Neural cell (in vitro differentiated cells): Measurements from ENCODE around the gene PTPRK. TPM values are rescaled to one million over a fixed set of nuclear protein-coding genes. Genes with fewer than 3 reads are reported as not detected.
A peak's percentile ranks its signal among the peaks of the same experiment; 100 is the strongest.

Source experiments
- H2AFZ ChIP-seq: fragments of 200-600, 300-800 bp; sonication (generic), shearing (Covaris generic); 2 replicates; pipeline ENCODE4 v1.6.0; 2014; ENCODE audit warnings: low read depth, mild to moderate bottlenecking, antibody characterized with exemption, low read length, moderate library complexity
- H3F3A ChIP-seq: fragments of 200-600 bp; shearing (Covaris generic); 2 replicates; pipeline ENCODE4 v1.6.1; 2016; ENCODE audit warnings: mild to moderate bottlenecking, moderate library complexity, mixed read lengths, antibody characterized with exemption, low read length; ENCODE audit not compliant: insufficient read depth, poor library complexity, severe bottlenecking
- H3K27ac ChIP-seq: fragments of 200-600, 300-800 bp; sonication (generic), shearing (Covaris generic); 2 replicates; pipeline ENCODE4 v1.5.1; 2014; ENCODE audit warnings: mild to moderate bottlenecking, low read length, moderate library complexity
- H3K27me3 ChIP-seq: fragments of 300-800, 200-600 bp; sonication (generic), shearing (Covaris generic); 2 replicates; pipeline ENCODE4 v1.6.0; 2014; ENCODE audit warnings: mild to moderate bottlenecking, low read depth, low read length, moderate library complexity; ENCODE audit not compliant: insufficient read depth
- H3K36me3 ChIP-seq: fragments of 300-800, 200-600 bp; sonication (generic), shearing (Covaris generic); 2 replicates; pipeline ENCODE4 v1.5.1; 2014; ENCODE audit warnings: mild to moderate bottlenecking, antibody characterized with exemption, low read length, moderate library complexity; ENCODE audit not compliant: insufficient read depth
- H3K4me2 ChIP-seq: fragments of 300-800, 200-600 bp; sonication (generic), shearing (Covaris generic); 2 replicates; pipeline ENCODE4 v1.6.0; 2014; ENCODE audit warnings: mild to moderate bottlenecking, low read length
- H3K4me3 ChIP-seq: fragments of 300-800, 200-600 bp; sonication (generic), shearing (Covaris generic); 2 replicates; pipeline ENCODE4 v1.5.1; 2014; ENCODE audit warnings: mild to moderate bottlenecking, low read length, moderate library complexity
- H3K79me2 ChIP-seq: fragments of 200-600 bp; shearing (Covaris generic); replicated peaks from 2 replicates; pipeline ENCODE4 v1.6.0; 2014; ENCODE audit warnings: mild to moderate bottlenecking, low read length, moderate library complexity; ENCODE audit not compliant: insufficient read depth
- H3K9ac ChIP-seq: fragments of 300-800, 200-600 bp; sonication (generic), shearing (Covaris generic); 2 replicates; pipeline ENCODE4 v1.6.1; 2016; ENCODE audit warnings: mild to moderate bottlenecking, low read length, mixed read lengths
- H3K9me2 ChIP-seq: fragments of 200-600 bp; shearing (Covaris generic); 2 replicates; pipeline ENCODE4 v1.6.1; 2016; ENCODE audit warnings: mild to moderate bottlenecking, low read length, mixed read lengths; ENCODE audit not compliant: insufficient read depth
- H3K9me3 ChIP-seq: fragments of 200-600, 300-800 bp; sonication (generic), shearing (Covaris generic); 2 replicates; pipeline ENCODE4 v1.6.1; 2016; ENCODE audit warnings: mild to moderate bottlenecking, mixed run types, low read length, moderate library complexity, mixed read lengths
- H4K20me1 ChIP-seq: fragments of 200-600 bp; shearing (Covaris generic); 2 replicates; pipeline ENCODE4 v1.6.1; 2016; ENCODE audit warnings: mild to moderate bottlenecking, mixed run types; ENCODE audit not compliant: insufficient read depth
- EP300 ChIP-seq: fragments of 450-650 bp; conservative IDR thresholded peaks from 2 replicates; pipeline ENCODE4 v1.6.1; 2014; ENCODE audit warnings: antibody characterized with exemption, mild to moderate bottlenecking, moderate library complexity; ENCODE audit not compliant: poor library complexity, severe bottlenecking
- EZH2 ChIP-seq: fragments of 200-600, 300-800 bp; shearing (Covaris generic), sonication (generic); IDR thresholded peaks from 2 replicates; pipeline ENCODE4 v1.6.1; 2014; ENCODE audit warnings: antibody characterized with exemption, low read length, borderline replicate concordance, mild to moderate bottlenecking; ENCODE audit not compliant: insufficient read depth, poor library complexity, severe bottlenecking
- MXI1 ChIP-seq: fragments of 450-650 bp; conservative IDR thresholded peaks from 2 replicates; pipeline ENCODE4 v1.6.1; 2014; ENCODE audit warnings: antibody characterized with exemption, mild to moderate bottlenecking; ENCODE audit not compliant: poor library complexity, severe bottlenecking
- POLR2AphosphoS5 ChIP-seq: IDR thresholded peaks from 2 replicates; pipeline ENCODE4 v1.6.1; 2012
- RAD21 ChIP-seq: fragments of 450-650 bp; conservative IDR thresholded peaks from 2 replicates; pipeline ENCODE4 v1.6.1; 2014; ENCODE audit warnings: antibody characterized with exemption, mild to moderate bottlenecking, moderate library complexity
- REST ChIP-seq: IDR thresholded peaks from 2 replicates; pipeline ENCODE4 v1.6.1; 2012; ENCODE audit warnings: borderline replicate concordance
- SMC3 ChIP-seq: fragments of 450-650 bp; conservative IDR thresholded peaks from 2 replicates; pipeline ENCODE4 v1.6.1; 2014; ENCODE audit warnings: antibody characterized with exemption, mild to moderate bottlenecking, moderate library complexity; ENCODE audit not compliant: poor library complexity
- TAF1 ChIP-seq: IDR thresholded peaks from 2 replicates; pipeline ENCODE4 v1.6.1; 2012; ENCODE audit warnings: low read depth
- polyA plus RNA-seq: library from polyadenylated mRNA; depleted of rRNA; stranded (reverse); fragments of >200 nt; gene quantifications from 2 replicates; pipeline ENCODE4 v1.2.3, GENCODE V29; 2014
- TF ChIP-seq, protein P1 (sequence below): fragments of 450-650 bp; IDR thresholded peaks from 2 replicates; pipeline ENCODE4 v1.5.1; 2014; ENCODE audit warnings: antibody characterized with exemption, mild to moderate bottlenecking, moderate library complexity; ENCODE audit not compliant: poor library complexity, severe bottlenecking

The PTPRK gene
- polyA plus RNA-seq, 1 donor from 2014 or later = 10.4 TPM

DNA sequence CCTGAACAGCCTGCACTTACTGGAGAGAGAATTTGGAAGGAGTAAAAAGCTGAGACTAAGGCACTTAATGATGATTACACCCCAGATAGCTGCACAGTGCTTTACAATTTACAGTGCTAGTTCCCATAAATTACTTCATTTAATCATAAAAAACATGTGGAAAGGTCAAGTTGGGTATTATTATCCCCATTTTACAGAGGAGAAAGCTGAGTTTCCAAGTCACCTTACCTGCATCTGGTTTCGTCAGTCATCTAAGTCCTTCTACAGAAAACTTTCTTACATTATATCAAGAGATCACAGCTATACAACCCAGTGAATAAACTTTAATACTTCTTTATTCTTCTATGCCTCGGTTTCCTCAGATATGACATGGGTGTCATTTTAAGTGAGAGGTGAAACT lies 3.3 kb downstream of the PTPRK start:
- Histone ChIP-seq H3K79me2 (peaks cover 46% of the 10 kb centered on the region), H3K4me3 (peak overlapping the region; percentile 78), H3K27ac (no peak overlapping the region)

DNA sequence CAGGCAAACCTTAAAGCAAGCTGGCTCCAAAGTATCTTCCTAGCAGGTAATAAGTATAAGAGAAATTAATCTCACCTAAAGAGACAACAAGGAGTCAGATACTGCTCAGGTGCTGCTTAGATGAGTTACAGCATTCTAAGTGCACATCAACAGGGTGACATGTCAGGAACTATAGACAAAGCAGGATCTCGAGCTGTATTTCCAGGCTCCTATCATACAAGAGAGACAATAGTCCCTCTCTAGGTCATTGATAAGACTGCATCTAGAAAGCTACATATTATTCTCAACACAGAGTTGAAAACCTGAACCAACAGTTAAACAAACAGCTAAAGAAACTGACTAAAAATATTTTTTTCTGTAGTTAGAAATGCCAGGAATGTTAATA lies 3.9 kb downstream of the PTPRK start:
- H3K9ac ChIP-seq = no peak overlapping the region

More for the DNA sequence above, 3.3 kb downstream of the PTPRK start:
- Histone ChIP-seq H2AFZ (no peak overlapping the region), H3K27me3 (peaks cover 20% of the 10 kb centered on the region), H3K9ac (no peak overlapping the region), H3F3A (no peaks in the 10 kb centered on the region), H3K4me2 (no peak overlapping the region), H3K9me3 (no peaks in the 10 kb centered on the region), H4K20me1 (no peaks in the 10 kb centered on the region), H3K9me2 (no peaks in the 10 kb centered on the region), H3K36me3 (no peaks in the 10 kb centered on the region)
- TF ChIP-seq EZH2 = no peak
- TF ChIP-seq EP300 = no peak
- no peak for TF ChIP-seq POLR2AphosphoS5
- TF ChIP-seq, protein P1, sequence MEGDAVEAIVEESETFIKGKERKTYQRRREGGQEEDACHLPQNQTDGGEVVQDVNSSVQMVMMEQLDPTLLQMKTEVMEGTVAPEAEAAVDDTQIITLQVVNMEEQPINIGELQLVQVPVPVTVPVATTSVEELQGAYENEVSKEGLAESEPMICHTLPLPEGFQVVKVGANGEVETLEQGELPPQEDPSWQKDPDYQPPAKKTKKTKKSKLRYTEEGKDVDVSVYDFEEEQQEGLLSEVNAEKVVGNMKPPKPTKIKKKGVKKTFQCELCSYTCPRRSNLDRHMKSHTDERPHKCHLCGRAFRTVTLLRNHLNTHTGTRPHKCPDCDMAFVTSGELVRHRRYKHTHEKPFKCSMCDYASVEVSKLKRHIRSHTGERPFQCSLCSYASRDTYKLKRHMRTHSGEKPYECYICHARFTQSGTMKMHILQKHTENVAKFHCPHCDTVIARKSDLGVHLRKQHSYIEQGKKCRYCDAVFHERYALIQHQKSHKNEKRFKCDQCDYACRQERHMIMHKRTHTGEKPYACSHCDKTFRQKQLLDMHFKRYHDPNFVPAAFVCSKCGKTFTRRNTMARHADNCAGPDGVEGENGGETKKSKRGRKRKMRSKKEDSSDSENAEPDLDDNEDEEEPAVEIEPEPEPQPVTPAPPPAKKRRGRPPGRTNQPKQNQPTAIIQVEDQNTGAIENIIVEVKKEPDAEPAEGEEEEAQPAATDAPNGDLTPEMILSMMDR = no peak
- no peak for TF ChIP-seq MXI1
- TF ChIP-seq REST = no peak
- no peak for TF ChIP-seq TAF1
- TF ChIP-seq SMC3 = no peak
- no peak for TF ChIP-seq RAD21

More for the DNA sequence above, 3.9 kb downstream of the PTPRK start:
- H3K79me2 ChIP-seq = peaks cover 51% of the 10 kb centered on the region
- H2AFZ ChIP-seq = no peak overlapping the region
- H4K20me1 ChIP-seq = no peaks in the 10 kb centered on the region
- H3K36me3 ChIP-seq = no peaks in the 10 kb centered on the region
- H3K9me2 ChIP-seq = no peaks in the 10 kb centered on the region
- peak overlapping the region; percentile 78 for H3K4me3 ChIP-seq
- peaks cover 20% of the 10 kb centered on the region for H3K27me3 ChIP-seq
- no peak overlapping the region for H3K4me2 ChIP-seq
- no peak overlapping the region for H3K27ac ChIP-seq
- H3K9me3 ChIP-seq = no peaks in the 10 kb centered on the region
- H3F3A ChIP-seq = no peaks in the 10 kb centered on the region
- no peak for TF ChIP-seq EP300
- TF ChIP-seq, protein P1 = peak; percentile 80
- TF ChIP-seq SMC3 = peak; percentile 83
- peak; percentile 84 for TF ChIP-seq RAD21
- TF ChIP-seq MXI1 = no peak
- TF ChIP-seq EZH2 = no peak
